HG03025 (cell line): Measurements from ENCODE around the gene TMEM150B.
"Not testable (repeated sequence)": the region's sequence is repeated elsewhere in the genome, so short reads cannot be mapped to it uniquely, and the experiment has no call there.

ENCODE experiments used
- ATAC-seq: cut with Tn5 transposase; IDR thresholded peaks from one replicate; pipeline ENCODE4 v1.9.1; 2021; ENCODE audit warnings: mild to moderate bottlenecking, moderate library complexity; ENCODE audit not compliant: unreplicated experiment, low FRiP score

The TMEM150B gene

GRCh38 chr19:55339889-55340783 lies 15.0 kb upstream of the TMEM150B start:
- ATAC-seq, result no peak

DNA sequence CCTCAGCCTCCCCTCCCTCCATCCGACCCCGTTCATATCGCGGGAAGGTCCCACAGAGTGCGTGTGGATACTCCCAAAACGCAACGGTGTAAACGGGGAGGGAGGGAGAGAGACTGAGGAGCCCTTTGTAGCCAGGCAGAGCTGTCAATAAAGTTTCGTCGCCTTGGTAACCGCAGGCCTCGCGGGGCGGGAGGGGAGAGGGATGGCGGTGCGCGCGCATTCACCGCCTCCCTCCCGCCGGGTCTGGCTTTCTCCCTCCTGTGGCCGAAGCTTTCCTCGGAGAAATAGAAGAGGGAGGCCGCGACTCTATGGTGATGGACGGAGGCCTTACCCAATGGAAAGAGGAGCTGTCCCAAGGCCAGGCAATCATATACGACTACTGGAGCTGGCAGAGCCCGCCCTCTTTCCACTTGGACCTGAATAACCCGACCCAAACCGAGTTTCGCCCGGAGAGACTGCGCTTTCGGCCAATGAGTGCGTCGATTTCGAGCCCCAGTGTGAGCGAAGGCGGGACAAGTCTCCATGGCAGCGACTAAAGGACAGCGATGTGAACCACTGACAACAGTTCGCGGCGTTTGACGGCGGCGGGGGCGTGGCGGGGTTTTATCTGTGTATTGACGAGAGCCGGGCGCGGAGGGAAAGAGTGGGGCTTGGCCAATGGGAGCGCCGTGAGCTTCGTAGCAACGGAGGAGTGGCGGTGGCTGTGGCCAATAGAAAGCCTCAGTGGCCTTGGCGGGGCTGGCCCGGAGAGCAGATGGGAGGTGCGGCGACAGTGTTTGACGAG lies 14.2 kb upstream of the TMEM150B start, which contains the start of gene KMT5C:
KMT5C (plus strand) TSS at position 772 of the 784 bp plus-strand sequence. CDS start 2,061 bp downstream, outside the sequence.
- peak; percentile 86 for ATAC-seq

DNA sequence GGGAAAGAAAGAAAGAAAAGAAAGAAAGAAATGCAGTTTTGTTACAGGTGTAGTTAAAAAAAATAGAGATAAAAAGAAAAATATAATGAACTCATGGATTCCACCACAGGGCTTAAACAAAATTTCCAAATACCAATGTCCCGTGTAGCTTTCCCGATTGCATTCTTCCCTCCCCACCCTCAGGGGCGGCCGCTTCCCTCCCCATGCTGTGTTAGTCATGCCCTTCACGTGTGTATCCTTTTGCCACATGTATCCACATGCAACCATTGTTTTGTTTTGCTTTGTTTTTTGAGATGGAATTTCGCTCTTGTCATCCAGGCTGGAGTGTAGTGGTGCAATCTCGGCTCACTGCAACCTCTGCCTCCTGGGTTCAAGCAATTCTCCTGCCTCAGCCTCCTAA lies 11.0 kb upstream of the TMEM150B start:
- ATAC-seq, result no peak

DNA sequence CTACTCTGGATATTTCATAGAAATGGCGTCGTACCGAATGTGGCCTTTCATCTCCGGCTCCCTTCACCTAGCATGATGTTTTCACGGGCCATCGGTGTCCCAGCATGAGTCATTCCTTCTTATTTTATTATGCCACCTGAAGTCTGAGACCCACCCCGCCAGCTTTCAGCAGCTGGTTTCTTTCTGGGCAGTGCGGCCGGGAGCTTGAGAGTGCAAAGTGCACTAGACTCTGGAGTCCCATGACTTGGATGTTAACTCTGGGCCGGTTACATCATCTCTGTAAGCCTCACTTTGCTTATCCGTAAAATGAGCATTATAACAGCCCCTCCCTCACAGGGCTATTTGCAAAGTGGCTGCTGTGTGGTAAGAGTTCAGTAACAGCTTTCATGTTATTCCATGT lies 8.7 kb upstream of the TMEM150B start:
- no peak for ATAC-seq

DNA sequence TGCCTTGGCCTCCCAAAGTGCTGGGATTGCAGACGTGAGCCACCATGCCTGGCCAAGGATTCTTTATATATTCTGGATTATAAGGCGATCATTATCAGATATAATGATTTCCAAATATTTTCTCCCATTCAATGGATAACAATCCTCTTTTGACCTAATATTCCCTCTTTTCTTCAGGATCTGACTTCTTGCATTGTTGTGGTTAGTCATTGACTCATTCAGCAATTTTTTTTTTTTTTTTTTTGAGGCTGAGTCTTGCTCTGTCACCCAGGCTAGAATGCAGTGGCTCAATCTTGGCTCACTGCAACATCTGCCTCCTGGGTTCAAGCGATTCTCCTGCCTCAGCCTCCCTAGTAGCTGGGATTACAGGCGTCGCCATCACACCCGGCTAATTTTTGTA lies 4.7 kb upstream of the TMEM150B start:
- not testable (repeated sequence) for ATAC-seq

DNA sequence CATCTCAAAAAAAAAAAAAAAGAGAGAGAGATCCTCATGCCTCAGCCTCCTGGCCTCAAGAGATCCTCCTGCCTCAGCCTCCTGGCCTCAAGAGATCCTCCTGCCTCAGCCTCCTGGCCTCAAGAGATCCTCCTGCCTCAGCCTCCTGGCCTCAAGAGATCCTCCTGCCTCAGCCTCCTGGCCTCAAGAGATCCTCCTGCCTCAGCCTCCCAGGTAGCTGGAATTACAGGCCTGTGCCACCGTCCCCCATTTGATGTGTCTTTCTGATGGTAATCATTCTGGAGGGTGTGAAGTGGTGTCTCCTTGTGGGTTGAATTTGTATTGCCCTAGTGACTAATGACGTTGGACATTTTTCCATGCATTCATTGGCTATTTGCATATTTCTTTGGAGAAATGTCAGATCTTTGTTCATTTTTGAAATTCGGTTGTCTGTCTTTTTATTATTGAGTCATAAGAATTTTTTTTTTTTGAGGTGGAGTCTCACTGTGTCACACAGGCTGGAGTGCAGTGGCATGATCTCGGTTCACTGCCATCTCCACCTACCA lies 3.7 kb upstream of the TMEM150B start:
- not testable (repeated sequence) for ATAC-seq

- ATAC-seq, result no peak
These were observed 479 bp downstream of the TMEM150B start for GRCh38 chr19:55324662-55325061.

- ATAC-seq, result no peak
These were observed 2.8 kb downstream of the TMEM150B start for GRCh38 chr19:55322204-55322885.

- ATAC-seq, result no peak
These were observed 3.5 kb downstream of the TMEM150B start for GRCh38 chr19:55321466-55322137.

DNA sequence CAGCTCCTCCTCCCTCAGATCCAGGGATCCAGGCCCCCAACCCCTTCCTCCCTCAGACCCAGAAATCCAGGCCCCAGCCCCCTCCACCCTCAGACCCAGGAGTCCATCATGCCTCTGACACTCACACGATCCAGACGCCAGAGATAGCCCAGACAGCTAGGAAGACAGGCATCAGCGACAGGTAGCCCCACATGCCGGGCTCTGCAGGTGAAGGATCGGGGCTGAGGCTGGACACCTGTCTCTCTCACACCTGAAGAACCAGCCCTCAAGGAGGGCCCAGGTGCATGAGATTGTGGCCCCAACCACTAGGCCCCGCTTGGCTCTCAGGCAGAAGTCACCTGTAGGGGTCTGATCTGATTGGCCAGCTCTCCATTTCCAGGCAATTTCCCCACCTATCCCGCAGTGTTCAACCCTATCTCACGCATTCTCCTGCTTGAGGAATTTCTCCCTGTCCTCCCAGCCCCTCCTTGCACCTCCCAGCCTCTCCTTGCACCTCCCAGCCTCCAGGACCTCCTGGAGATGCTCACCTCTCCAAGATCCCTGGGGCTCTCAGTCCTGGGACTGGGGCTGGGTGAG lies 4.2 kb downstream of the TMEM150B start:
- ATAC-seq, result no peak

- no peak for ATAC-seq
These were observed 5.4 kb downstream of the TMEM150B start for GRCh38 chr19:55319785-55320184.

- ATAC-seq, result no peak
These were observed 8.5 kb downstream of the TMEM150B start for GRCh38 chr19:55316646-55317045.

DNA sequence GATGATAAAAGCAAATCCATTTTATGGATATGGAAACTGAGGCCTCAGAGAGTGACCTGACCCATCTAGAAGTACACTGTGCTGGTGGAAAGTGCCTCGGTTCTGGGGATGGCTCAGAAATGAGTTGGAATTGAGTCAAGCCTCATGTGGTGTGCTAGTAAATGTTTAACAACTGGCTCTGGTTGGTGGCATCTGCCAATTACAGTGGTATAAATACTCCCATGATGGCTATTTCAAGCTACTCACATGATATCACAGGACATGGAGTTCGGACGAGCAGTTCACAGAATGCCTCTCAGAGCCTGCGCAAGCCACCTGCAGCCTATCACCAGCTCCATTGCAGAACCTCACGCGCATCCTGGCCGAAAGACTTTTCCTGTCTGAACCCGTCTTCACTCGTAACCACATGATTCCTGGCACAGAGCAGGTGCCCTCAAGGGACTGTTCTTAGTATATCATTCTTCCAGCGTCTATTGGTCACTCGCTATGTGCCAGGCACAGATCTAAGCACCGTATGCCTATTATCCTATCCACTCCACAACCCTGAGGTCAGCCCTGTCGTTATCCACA lies 9.1 kb downstream of the TMEM150B start:
- ATAC-seq, result no peak

DNA sequence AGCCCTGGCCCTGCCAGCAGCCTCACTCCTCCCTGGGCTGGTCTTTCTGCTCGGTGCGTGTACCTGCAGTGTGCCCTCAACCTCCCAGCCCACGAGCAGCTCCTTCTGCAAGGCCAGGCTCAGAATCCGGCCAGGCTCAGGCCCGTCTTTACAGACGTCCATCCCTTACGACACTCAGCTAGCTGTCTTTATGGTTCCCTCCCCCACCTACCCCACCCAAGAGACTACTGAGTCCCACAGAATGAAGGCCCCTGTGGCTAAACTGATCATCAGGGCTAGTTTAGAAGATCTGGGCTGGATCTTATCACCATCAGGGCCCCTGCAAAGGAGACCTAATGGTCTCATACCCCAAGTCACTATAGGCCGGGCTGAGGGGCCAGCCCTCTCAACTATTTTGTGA lies 10.7 kb downstream of the TMEM150B start:
- ATAC-seq, result no peak

GRCh38 chr19:55312621-55313512 lies 12.3 kb downstream of the TMEM150B start:
- no peak for ATAC-seq

- ATAC-seq, result no peak
These were observed 13.3 kb downstream of the TMEM150B start for GRCh38 chr19:55311797-55312196.

- no peak for ATAC-seq
These were observed 13.7 kb downstream of the TMEM150B start for GRCh38 chr19:55311397-55311796.

DNA sequence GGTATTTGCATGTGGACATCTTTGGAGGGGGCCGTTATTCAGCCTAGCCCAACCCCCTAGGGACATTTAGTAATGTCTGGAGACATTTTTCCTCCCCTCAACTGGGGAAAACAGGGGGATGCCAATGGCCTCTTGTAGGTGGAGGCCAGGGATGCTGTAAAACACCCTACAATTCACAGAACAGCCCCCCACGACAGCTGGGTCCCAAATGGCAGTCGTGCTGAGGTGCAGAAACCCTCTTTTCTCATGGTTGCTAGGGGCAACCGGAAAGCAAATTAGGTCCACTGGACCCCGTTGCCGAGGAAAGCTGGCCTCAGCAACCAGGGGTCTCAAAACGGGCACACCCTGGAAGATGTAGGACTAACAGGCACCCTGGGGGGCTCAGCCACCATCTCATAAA lies 14.6 kb downstream of the TMEM150B start:
- ATAC-seq, result no peak
